ENCODE measurements around the gene PRKN.

PRKN gene

DNA sequence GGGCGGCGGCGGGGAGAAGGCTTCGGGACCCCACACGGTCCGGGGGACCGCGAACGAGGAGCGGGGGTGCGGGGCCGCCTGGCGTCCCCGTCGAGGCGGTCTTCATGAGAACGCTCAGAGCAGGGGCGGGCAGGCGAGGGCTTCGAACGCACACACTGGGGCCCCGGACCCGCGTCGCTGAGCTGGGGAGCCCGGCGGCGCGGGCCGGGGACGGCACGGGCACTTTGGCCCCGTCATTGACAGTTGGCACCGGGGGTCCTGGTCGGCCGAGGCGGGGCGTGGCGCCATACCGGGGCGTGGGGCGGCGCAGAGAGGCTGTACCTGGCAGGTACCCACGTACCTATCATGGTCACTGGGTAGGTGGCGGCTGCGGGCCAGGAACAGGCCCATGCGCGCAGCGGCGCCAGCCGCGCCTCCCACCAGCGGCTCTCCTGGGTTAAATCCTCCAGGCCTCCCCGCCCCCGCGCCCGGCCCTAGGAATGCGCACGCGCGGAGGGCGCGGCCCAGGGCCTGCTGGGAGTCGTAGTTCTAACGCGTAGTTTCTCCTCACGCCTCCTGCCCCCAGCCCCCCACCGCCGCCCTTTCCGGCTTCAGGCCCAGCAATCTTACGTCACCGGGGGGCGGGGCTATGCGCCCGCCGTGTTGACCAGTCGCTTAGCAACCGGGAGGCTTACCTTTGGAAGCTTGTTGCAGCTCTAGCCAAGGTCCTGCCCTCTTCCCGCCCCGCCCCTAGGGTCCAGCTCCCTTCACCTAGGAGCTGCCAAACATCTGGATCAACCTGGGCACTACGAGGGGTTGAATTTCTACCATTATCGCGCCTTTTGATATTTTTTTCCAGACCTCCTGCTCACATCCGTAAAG lies at the start of gene PRKN, which contains the start of gene PACRG:
Gene PRKN (minus strand): TSS at position 445 of the 861 bp plus-strand sequence.
Gene PACRG (plus strand): TSS at position 653 of the 861 bp plus-strand sequence.
- peak; percentile 98 for DNase-seq
- Mint-ChIP-seq H3K4me3 (peak within 1 kb of the TSS; percentile 87), H3K36me3 (ENCODE audit: low read depth) (peaks cover 1% of the 10 kb centered on the region), H3K9me3 (no peaks in the 10 kb centered on the region), H3K27me3 (peaks cover 2% of the 10 kb centered on the region), H3K4me1 (ENCODE audit: low read depth) (peaks cover 14% of the 10 kb centered on the region), H3K27ac (peak within 1 kb of the TSS; percentile 90)

DNA sequence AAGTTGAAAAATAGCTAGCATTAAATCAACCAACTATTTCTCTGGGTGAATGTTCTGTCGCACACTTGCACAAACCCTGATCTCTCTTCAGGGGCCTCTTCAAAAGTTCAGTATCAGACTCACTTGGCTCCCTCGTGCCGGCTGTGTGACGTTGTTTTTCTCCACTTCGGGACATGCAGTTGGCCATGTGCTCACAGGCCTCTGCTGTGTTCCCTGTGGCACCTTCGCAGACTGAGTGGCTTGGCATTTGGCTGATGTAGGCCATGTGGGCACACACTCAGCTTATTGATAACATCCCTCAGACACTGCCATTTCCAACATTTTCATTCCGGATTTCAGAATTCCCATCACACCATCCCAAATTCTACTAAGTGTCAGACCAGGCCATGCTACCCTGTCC lies 49.5 kb upstream of the PRKN start:
- no peaks in the 10 kb centered on the region for H3K36me3 Mint-ChIP-seq (ENCODE audit: low read depth)
- DNase-seq: no peak
- no peak overlapping the region for H3K4me3 Mint-ChIP-seq
- peaks cover 16% of the 10 kb centered on the region for H3K9me3 Mint-ChIP-seq
- H3K27me3 Mint-ChIP-seq: no peaks in the 10 kb centered on the region
- H3K27ac Mint-ChIP-seq: no peak overlapping the region
- no peaks in the 10 kb centered on the region for H3K4me1 Mint-ChIP-seq (ENCODE audit: low read depth)

GRCh38 chr6:162773996-162774395 lies 46.4 kb upstream of the PRKN start:
- peaks cover 3% of the 10 kb centered on the region for H3K9me3 Mint-ChIP-seq
- H3K36me3 Mint-ChIP-seq (ENCODE audit: low read depth): no peaks in the 10 kb centered on the region
- H3K27me3 Mint-ChIP-seq: no peaks in the 10 kb centered on the region
- H3K4me3 Mint-ChIP-seq: no peak overlapping the region
- no peak overlapping the region for H3K27ac Mint-ChIP-seq
- no peaks in the 10 kb centered on the region for H3K4me1 Mint-ChIP-seq (ENCODE audit: low read depth)
- no peak for DNase-seq

DNA sequence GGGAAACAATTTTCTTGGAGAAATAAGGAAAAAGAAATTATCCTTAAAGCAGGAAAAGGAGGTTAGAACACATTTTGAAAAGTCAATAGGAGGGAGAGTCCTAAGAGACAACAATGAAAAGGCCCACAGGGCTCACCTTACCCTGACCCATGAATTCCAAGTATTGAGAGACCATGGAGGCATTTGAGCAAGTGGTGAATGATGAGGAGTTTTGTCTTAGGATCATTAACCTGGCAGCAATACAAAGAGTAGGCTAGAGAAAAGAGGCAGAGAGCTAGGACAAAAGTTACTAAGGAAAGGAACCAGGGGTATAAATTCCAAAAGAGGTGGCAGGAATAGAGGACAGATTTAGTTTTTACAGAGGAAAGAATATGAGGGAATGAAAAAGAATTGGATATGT lies 44.9 kb upstream of the PRKN start:
- no peaks in the 10 kb centered on the region for H3K36me3 Mint-ChIP-seq (ENCODE audit: low read depth)
- no peaks in the 10 kb centered on the region for H3K9me3 Mint-ChIP-seq
- no peaks in the 10 kb centered on the region for H3K27me3 Mint-ChIP-seq
- H3K27ac Mint-ChIP-seq: no peak overlapping the region
- H3K4me1 Mint-ChIP-seq (ENCODE audit: low read depth): no peaks in the 10 kb centered on the region
- DNase-seq: no peak
- no peak overlapping the region for H3K4me3 Mint-ChIP-seq

GRCh38 chr6:162770955-162771354 lies 43.4 kb upstream of the PRKN start:
- no peaks in the 10 kb centered on the region for H3K4me1 Mint-ChIP-seq (ENCODE audit: low read depth)
- no peak for DNase-seq
- H3K9me3 Mint-ChIP-seq: no peaks in the 10 kb centered on the region
- H3K4me3 Mint-ChIP-seq: no peak overlapping the region
- H3K36me3 Mint-ChIP-seq (ENCODE audit: low read depth): no peaks in the 10 kb centered on the region
- H3K27me3 Mint-ChIP-seq: no peaks in the 10 kb centered on the region
- H3K27ac Mint-ChIP-seq: no peak overlapping the region

DNA sequence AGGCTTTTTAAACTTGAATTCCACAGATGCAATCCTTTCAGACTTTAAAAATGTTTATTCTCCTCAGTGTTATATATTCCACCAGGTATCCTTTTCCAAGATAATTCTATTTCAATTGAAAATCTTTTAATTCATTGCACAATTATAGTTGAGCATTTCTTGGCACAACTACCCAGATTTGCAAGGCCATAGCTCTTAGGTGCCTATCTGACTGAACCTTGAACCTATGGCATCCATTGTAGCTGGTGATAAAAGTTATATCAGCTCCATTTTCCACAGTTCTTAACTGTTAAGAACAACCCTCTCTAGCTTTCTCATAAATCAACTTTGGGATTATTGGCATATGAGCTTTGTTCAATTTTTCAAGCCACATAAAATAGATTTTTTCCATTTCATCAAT lies 42.6 kb upstream of the PRKN start:
- Mint-ChIP-seq H3K27ac (no peak overlapping the region), H3K9me3 (no peaks in the 10 kb centered on the region), H3K4me3 (no peak overlapping the region)

GRCh38 chr6:162753775-162754174 lies 26.2 kb upstream of the PRKN start:
- Mint-ChIP-seq H3K9me3 (no peaks in the 10 kb centered on the region), H3K27me3 (no peaks in the 10 kb centered on the region), H3K27ac (no peak overlapping the region), H3K4me3 (no peak overlapping the region), H3K36me3 (ENCODE audit: low read depth) (no peaks in the 10 kb centered on the region), H3K4me1 (ENCODE audit: low read depth) (peaks cover 1% of the 10 kb centered on the region)
- DNase-seq: no peak

More for the DNA sequence above, 42.6 kb upstream of the PRKN start:
- no peaks in the 10 kb centered on the region for H3K4me1 Mint-ChIP-seq (ENCODE audit: low read depth)
- H3K36me3 Mint-ChIP-seq (ENCODE audit: low read depth): no peaks in the 10 kb centered on the region
- DNase-seq: no peak
- no peaks in the 10 kb centered on the region for H3K27me3 Mint-ChIP-seq

DNA sequence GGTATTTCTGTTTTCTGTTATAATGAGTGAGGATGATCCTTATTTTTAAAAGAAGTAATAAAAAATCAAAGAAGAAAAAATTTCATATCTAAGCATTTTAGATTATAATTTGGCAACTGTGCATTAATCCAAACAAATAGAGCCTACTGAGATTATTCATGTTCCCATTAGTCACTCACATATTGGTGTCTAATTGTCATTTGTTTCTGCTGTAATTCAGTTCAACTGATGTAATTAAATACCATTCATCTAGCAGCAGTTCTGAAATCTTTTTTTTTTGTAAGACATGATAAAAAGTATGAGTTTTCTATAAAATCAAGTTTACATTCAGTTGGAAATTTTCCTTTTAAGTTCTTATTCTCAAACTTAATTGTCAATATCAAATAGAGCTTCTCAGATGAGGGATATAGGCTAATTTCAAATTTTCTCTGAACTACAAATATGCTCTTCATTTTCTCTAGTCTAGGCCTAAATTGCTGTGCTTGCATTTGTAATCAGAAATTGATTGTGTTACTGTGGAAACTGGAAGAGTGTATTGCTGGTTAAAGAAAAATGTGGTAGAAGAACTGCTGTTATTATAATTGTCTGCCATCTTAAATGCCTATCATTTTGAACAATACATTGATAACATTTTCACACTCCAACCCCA lies 23.8 kb upstream of the PRKN start:
- Mint-ChIP-seq H3K4me3 (no peak overlapping the region), H3K4me1 (ENCODE audit: low read depth) (peaks cover 1% of the 10 kb centered on the region), H3K27me3 (no peaks in the 10 kb centered on the region), H3K36me3 (ENCODE audit: low read depth) (no peaks in the 10 kb centered on the region), H3K9me3 (no peaks in the 10 kb centered on the region), H3K27ac (no peak overlapping the region)
- DNase-seq: no peak

GRCh38 chr6:162750776-162751175 lies 23.2 kb upstream of the PRKN start:
- Mint-ChIP-seq H3K36me3 (ENCODE audit: low read depth) (no peaks in the 10 kb centered on the region), H3K27ac (no peak overlapping the region)
- DNase-seq: no peak

DNA sequence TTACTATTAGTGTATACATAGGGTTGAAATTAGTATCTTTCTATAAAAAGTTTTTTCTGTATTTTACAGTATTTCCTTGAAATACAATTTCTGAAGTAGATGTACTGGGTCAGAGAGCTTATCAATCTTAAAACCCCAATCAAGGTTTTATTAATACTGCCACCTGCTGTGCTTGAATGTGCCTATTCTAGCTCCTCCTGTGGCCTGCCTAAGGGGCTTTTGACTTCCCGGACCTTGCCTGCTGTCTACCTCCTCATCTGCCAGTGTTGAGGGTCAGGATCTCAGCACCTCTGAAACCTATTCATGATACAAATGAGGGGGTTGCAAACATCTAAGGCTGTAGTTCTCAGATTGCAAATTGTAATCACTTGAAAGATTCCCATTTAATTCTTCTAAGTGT lies 9.4 kb upstream of the PRKN start:
- H3K27ac Mint-ChIP-seq: no peak overlapping the region
- H3K4me3 Mint-ChIP-seq: no peak overlapping the region
- no peaks in the 10 kb centered on the region for H3K27me3 Mint-ChIP-seq
- no peaks in the 10 kb centered on the region for H3K36me3 Mint-ChIP-seq (ENCODE audit: low read depth)
- no peaks in the 10 kb centered on the region for H3K9me3 Mint-ChIP-seq
- peaks cover 6% of the 10 kb centered on the region for H3K4me1 Mint-ChIP-seq (ENCODE audit: low read depth)
- DNase-seq: no peak

More at GRCh38 chr6:162750776-162751175, 23.2 kb upstream of the PRKN start:
- Mint-ChIP-seq H3K27me3 (no peaks in the 10 kb centered on the region), H3K4me1 (ENCODE audit: low read depth) (peaks cover 1% of the 10 kb centered on the region), H3K9me3 (no peaks in the 10 kb centered on the region), H3K4me3 (no peak overlapping the region)

GRCh38 chr6:162733489-162733888 lies 5.9 kb upstream of the PRKN start:
- Mint-ChIP-seq H3K9me3 (no peaks in the 10 kb centered on the region), H3K4me1 (ENCODE audit: low read depth) (peaks cover 6% of the 10 kb centered on the region), H3K27ac (peak overlapping the region; percentile 35), H3K4me3 (no peak overlapping the region), H3K36me3 (ENCODE audit: low read depth) (no peaks in the 10 kb centered on the region), H3K27me3 (no peaks in the 10 kb centered on the region)
- no peak for DNase-seq

- Mint-ChIP-seq H3K27ac (no peak overlapping the region), H3K9me3 (no peaks in the 10 kb centered on the region), H3K36me3 (ENCODE audit: low read depth) (peaks cover 1% of the 10 kb centered on the region), H3K27me3 (peaks cover 2% of the 10 kb centered on the region), H3K4me3 (no peak overlapping the region), H3K4me1 (ENCODE audit: low read depth) (peaks cover 20% of the 10 kb centered on the region)
- DNase-seq: no peak
Observed at GRCh38 chr6:162730502-162730901, 2.9 kb upstream of the PRKN start.

- no peak for DNase-seq
- peaks cover 19% of the 10 kb centered on the region for H3K4me1 Mint-ChIP-seq (ENCODE audit: low read depth)
- H3K27me3 Mint-ChIP-seq: peaks cover 2% of the 10 kb centered on the region
- no peak overlapping the region for H3K27ac Mint-ChIP-seq
- no peak overlapping the region for H3K4me3 Mint-ChIP-seq
- H3K36me3 Mint-ChIP-seq (ENCODE audit: low read depth): peaks cover 1% of the 10 kb centered on the region
- H3K9me3 Mint-ChIP-seq: no peaks in the 10 kb centered on the region
Observed at GRCh38 chr6:162728706-162729105, 1.1 kb upstream of the PRKN start.

DNA sequence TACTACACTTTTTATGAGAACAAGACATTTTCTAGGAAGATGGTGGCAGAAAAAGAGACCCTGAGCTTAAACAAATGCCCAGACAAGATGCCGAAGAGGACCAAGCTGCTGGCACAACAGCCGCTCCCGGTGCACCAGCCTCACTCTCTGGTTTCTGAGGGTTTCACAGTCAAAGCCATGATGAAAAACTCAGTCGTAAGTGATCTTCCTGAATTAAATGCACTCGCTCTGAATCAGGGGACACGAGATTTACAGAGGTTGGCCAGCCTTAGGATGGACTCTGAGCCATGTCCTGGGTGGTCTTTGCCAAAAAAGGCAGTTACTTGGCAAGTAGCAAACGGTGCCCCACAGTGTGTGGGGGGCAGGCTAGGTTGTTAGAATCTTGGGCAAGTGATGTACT lies 631 bp upstream of the PRKN start:
- peak; percentile 30 for DNase-seq
- Mint-ChIP-seq H3K36me3 (ENCODE audit: low read depth) (peaks cover 1% of the 10 kb centered on the region), H3K4me1 (ENCODE audit: low read depth) (peaks cover 14% of the 10 kb centered on the region), H3K4me3 (peak overlapping the region; percentile 87), H3K27ac (peak overlapping the region; percentile 90), H3K9me3 (no peaks in the 10 kb centered on the region), H3K27me3 (peaks cover 2% of the 10 kb centered on the region)

DNA sequence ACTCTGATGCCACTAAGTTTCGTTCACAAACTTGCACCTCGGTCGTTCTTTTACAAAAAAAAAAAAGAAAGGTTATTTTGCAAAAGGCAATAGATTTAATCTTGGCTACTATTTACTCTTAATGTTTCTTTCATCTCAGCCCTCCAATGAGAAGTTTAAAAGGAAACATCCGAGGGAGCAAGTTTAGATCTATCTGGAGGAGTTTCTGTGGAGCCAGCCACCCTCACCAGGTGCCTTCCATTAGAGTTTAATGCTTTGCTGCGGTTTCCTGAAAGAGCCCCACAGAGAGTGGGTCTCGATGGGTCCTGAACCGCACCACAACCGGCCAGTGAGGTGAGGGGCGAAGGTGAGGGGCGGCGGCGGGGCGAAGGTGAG lies 632 bp downstream of the PRKN start:
- DNase-seq: no peak
- Mint-ChIP-seq H3K9me3 (no peaks in the 10 kb centered on the region), H3K4me1 (ENCODE audit: low read depth) (peaks cover 14% of the 10 kb centered on the region)

More for the DNA sequence above, 632 bp downstream of the PRKN start:
- peak overlapping the region; percentile 89 for H3K27ac Mint-ChIP-seq
- H3K36me3 Mint-ChIP-seq (ENCODE audit: low read depth): peaks cover 1% of the 10 kb centered on the region
- H3K27me3 Mint-ChIP-seq: peaks cover 2% of the 10 kb centered on the region
- H3K4me3 Mint-ChIP-seq: peak overlapping the region; percentile 87
